Endothelial cell of umbilical vein (primary cell): ENCODE measurements around the gene EIF3C. TPM values are rescaled to one million over a fixed set of nuclear protein-coding genes. Genes with fewer than 3 reads are reported as not detected.
"Not testable (repeated sequence)": the region's sequence is repeated elsewhere in the genome, so short reads cannot be mapped to it uniquely, and the experiment has no call there.

Experiments used
- BruUV-seq: library from RNA; stranded (reverse); fragments of 400-500 nt; replicated peaks from 2 replicates; lab custom pipeline; 2021; lab: Mats Ljungman, UMichigan
- CTCF ChIA-PET: fragments of 300-600, 350-600 bp; sonication (Branson Sonifier 250); formaldehyde crosslinking; loops from one replicate; lab custom pipeline; 2021; ENCODE audit warnings: antibody characterized with exemption, inconsistent platforms; lab: Charles Lee
- POLR2A ChIA-PET: fragments of 300-600, 350-600 bp; sonication (Branson Sonifier 250); formaldehyde crosslinking; loops from one replicate; lab custom pipeline; 2021; ENCODE audit warnings: antibody characterized with exemption, inconsistent platforms; lab: Charles Lee
- DNase-seq: peaks from one replicate; pipeline ENCODE4 v3.0.0-alpha.2; 2011; ENCODE audit warnings: low read depth, low spot score
- FAIRE-seq: peaks from 2 replicates; lab custom pipeline; 2011; peaks lifted over from hg19 to GRCh38; lab: Jason Lieb, UNC
- H2AFZ ChIP-seq: 2 replicates; pipeline ENCODE4 v1.6.0; 2012; ENCODE audit warnings: low read depth, low read length, control low read depth, inconsistent platforms
- H3K27ac ChIP-seq: 2 replicates; pipeline ENCODE4 v1.5.1; 2011; ENCODE audit warnings: low read depth, mild to moderate bottlenecking, control low read depth, low read length, moderate library complexity; ENCODE audit not compliant: insufficient read depth
- H3K27me3 ChIP-seq, 2 experiments: 2 replicates each; pipeline versions ENCODE4 v1.6.0 to v1.6.1; 2011; ENCODE audit warnings: low read length in 2 of 2, mixed read lengths in 1 of 2; ENCODE audit not compliant: control insufficient read depth in 2 of 2, insufficient read depth in 2 of 2
- H3K36me3 ChIP-seq, 2 experiments: 2 replicates in 1 of 2; 3 replicates in 1 of 2; pipeline ENCODE4 v1.5.1; 2011; ENCODE audit warnings: low read length in 2 of 2, mild to moderate bottlenecking in 1 of 2, moderate library complexity in 1 of 2; ENCODE audit not compliant: control insufficient read depth in 2 of 2, insufficient read depth in 2 of 2; ENCODE audit errors: extremely low read depth in 1 of 2
- H3K4me1 ChIP-seq: 3 replicates; pipeline ENCODE4 v1.5.1; 2011; ENCODE audit warnings: mild to moderate bottlenecking, low read length; ENCODE audit not compliant: control insufficient read depth, insufficient read depth; ENCODE audit errors: extremely low read depth
- H3K4me2 ChIP-seq: 2 replicates; pipeline ENCODE4 v1.6.1; 2011; ENCODE audit warnings: low read length, control low read depth, mixed read lengths; ENCODE audit not compliant: insufficient read depth
- H3K4me3 ChIP-seq, 3 experiments: fragments of 200-600 bp in 1 of 3; sonication (generic), shearing (Covaris generic) in 1 of 3; replicated peaks in 1 of 3; 2 replicates each; pipeline ENCODE4 v1.5.1; 2011 to 2016; ENCODE audit warnings: control low read depth in 3 of 3, low read length in 3 of 3, mild to moderate bottlenecking in 2 of 3, inconsistent platforms in 1 of 3, low read depth in 1 of 3, moderate library complexity in 1 of 3; ENCODE audit not compliant: insufficient read depth in 1 of 3
- H3K79me2 ChIP-seq: 2 replicates; pipeline ENCODE4 v1.6.0; 2012; ENCODE audit warnings: low read length, inconsistent platforms; ENCODE audit not compliant: control insufficient read depth, insufficient read depth
- H3K9ac ChIP-seq: replicated peaks from 2 replicates; pipeline ENCODE3; 2011; ENCODE audit warnings: low read length, control low read depth; ENCODE audit not compliant: insufficient read depth; ENCODE audit errors: extremely low read depth
- H3K9me1 ChIP-seq: replicated peaks from 3 replicates; pipeline ENCODE4 v1.6.0; 2011; ENCODE audit warnings: mild to moderate bottlenecking, low read length; ENCODE audit not compliant: control insufficient read depth, insufficient read depth; ENCODE audit errors: extremely low read depth
- H3K9me3 ChIP-seq: replicated peaks from 2 replicates; pipeline ENCODE4 v1.5.1; 2012; ENCODE audit warnings: low read length, inconsistent platforms; ENCODE audit not compliant: control insufficient read depth, insufficient read depth
- H4K20me1 ChIP-seq: replicated peaks from 2 replicates; pipeline ENCODE3; 2011; ENCODE audit warnings: mild to moderate bottlenecking, low read length; ENCODE audit not compliant: control insufficient read depth, insufficient read depth; ENCODE audit errors: extremely low read depth
- dilution Hi-C: fragments of 300-500 bp; cut with MboI; formaldehyde crosslinking; loops from one replicate; pipeline ENCODE4 v1.15.0; 2019; ENCODE audit warnings: low sequenced_read_pairs; ENCODE audit not compliant: extremely low pct_ligation_motif_present
- intact Hi-C: fragments of 100-400 bp; cut with micrococcal nuclease; formaldehyde crosslinking; loops from one replicate; pipeline ENCODE4 v1.10.0; 2022
- polyA plus RNA-seq, 4 experiments: library from polyadenylated mRNA; depleted of rRNA in 3 of 4; stranded (reverse) in 3 of 4; unstranded in 1 of 4; fragments of >200 nt; gene quantifications; 2 replicates each; pipeline versions ENCODE4 v1.2.1 to v1.2.3, GENCODE V29; 2011 to 2012; ENCODE audit warnings: missing spikeins in 1 of 4
- total RNA-seq: library from RNA; stranded (reverse); gene quantifications from 2 replicates; pipeline ENCODE4 v1.2.3, GENCODE V29; 2021

EIF3C gene
- total and polyA plus RNA-seq, 2 donors (not counting 3 experiments of a cell fraction or from before 2014, with no cell fraction given) = 417 to 669 TPM

GRCh38 chr16:28668199-28668598, 43.1 kb upstream of the EIF3C start:
- H2AFZ ChIP-seq, BruUV-seq, H3K27ac ChIP-seq, H3K36me3 ChIP-seq, FAIRE-seq, H3K27me3 ChIP-seq, H3K9me3 ChIP-seq, DNase-seq, intact Hi-C loops, H3K79me2 ChIP-seq, dilution Hi-C loops, CTCF ChIA-PET, POLR2A ChIA-PET, H3K9ac ChIP-seq, H3K4me1 ChIP-seq, H3K4me2 ChIP-seq, H3K4me3 ChIP-seq, H3K9me1 ChIP-seq, H4K20me1 ChIP-seq: not testable (repeated sequence)

GRCh38 chr16:28688327-28688952, 22.8 kb upstream of the EIF3C start:
- H3K27me3 ChIP-seq, DNase-seq, H3K4me3 ChIP-seq, H3K4me2 ChIP-seq, H3K9ac ChIP-seq, H3K27ac ChIP-seq, H3K9me3 ChIP-seq, H3K36me3 ChIP-seq, H3K4me1 ChIP-seq, dilution Hi-C loops, intact Hi-C loops, H3K9me1 ChIP-seq, H4K20me1 ChIP-seq, POLR2A ChIA-PET, BruUV-seq, CTCF ChIA-PET, H3K79me2 ChIP-seq, H2AFZ ChIP-seq, FAIRE-seq: not testable (repeated sequence)

- H3K9me3 ChIP-seq, H3K36me3 ChIP-seq, H3K9me1 ChIP-seq, DNase-seq, H3K4me1 ChIP-seq, intact Hi-C loops, H3K27me3 ChIP-seq, H3K4me3 ChIP-seq, CTCF ChIA-PET, H2AFZ ChIP-seq, H4K20me1 ChIP-seq, dilution Hi-C loops, BruUV-seq, H3K9ac ChIP-seq, H3K4me2 ChIP-seq, POLR2A ChIA-PET, H3K27ac ChIP-seq, H3K79me2 ChIP-seq, FAIRE-seq: not testable (repeated sequence)
Observed at GRCh38 chr16:28689425-28689824, 21.8 kb upstream of the EIF3C start.

- H3K9me1 ChIP-seq, intact Hi-C loops, BruUV-seq, DNase-seq, H3K4me2 ChIP-seq, H4K20me1 ChIP-seq, H3K9ac ChIP-seq, H3K79me2 ChIP-seq, FAIRE-seq, H3K9me3 ChIP-seq, H3K36me3 ChIP-seq, H2AFZ ChIP-seq, H3K27ac ChIP-seq, dilution Hi-C loops, H3K27me3 ChIP-seq, POLR2A ChIA-PET, H3K4me1 ChIP-seq, CTCF ChIA-PET, H3K4me3 ChIP-seq: not testable (repeated sequence)
Observed at GRCh38 chr16:28691722-28692121, 19.5 kb upstream of the EIF3C start.
